HG03575 (cell line): Measurements from ENCODE around the gene CIBAR2.
"Not testable (repeated sequence)": the region's sequence is repeated elsewhere in the genome, so short reads cannot be mapped to it uniquely, and the experiment has no call there.

Experiments used
- ATAC-seq: cut with Tn5 transposase; IDR thresholded peaks from one replicate; pipeline ENCODE4 v1.9.1; 2021; ENCODE audit not compliant: unreplicated experiment, insufficient number of reproducible peaks, low FRiP score; ENCODE audit errors: extremely low read depth

Gene CIBAR2

DNA sequence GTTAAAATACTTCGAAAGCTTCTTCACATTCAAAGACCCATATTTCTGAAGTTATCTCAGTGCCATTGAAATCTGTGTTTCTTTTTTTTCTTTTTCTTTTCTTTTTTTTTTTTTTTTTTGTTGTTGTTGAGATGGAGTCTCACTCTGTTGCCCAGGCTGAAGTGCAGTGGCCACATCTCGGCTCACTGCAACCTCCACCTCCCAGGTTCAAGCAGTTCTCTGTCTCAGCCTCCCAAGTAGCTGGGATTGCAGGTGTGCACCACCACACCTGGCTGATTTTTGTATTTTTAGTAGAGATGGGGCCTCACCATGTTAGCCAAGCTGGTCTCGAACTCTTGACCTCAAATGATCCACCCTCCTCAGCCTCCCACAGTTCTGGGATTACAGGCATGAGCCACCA, 58.0 kb downstream of the CIBAR2 start:
- not testable (repeated sequence) for ATAC-seq

GRCh38 chr16:85052536-85052935, 59.7 kb downstream of the CIBAR2 start:
- no peak for ATAC-seq

DNA sequence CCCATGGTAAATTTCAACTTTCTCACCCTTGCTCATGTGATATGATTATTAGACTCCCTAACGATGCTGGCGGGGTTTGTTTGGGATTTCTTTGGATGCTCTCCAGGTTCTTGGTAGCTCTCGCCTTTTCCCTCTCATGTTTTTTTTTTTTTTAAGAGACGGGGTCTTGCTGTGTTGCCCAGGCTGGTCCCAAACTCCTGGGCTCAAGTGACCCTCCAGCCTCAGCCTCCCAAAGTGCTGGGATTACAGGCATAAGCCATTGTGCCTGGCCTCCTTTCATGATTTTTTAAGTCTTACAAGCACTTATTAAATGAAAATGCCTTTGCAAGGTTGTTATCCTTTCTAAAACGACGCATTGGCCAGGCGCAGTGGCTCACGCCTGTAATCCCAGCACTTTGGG, 60.6 kb downstream of the CIBAR2 start:
- ATAC-seq, result no peak

DNA sequence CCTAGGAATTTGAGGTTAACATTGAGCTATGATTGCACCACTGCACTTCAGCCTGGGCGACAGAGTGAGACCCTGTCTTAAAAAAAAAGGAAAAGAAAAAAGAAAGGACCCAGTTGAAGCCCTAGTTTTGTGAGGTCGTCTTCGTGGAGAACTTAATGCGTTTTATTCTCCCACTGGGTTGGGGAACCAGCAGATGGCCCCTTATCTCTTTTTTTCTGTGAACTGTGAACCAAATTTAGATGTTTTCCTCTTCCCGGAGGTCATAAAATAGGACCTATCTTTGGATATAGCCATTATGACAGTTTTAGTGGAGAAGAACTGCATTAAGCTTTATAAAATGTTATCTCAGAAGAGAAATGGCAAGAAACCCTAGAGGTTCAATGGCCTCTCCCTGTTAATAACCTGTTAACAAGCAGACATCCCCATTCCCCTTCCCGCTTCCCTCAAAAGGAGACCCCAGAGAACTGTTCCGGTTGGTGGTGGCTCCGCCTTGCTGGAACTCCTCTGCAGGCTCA, 61.1 kb downstream of the CIBAR2 start:
- ATAC-seq, result no peak

GRCh38 chr16:85049706-85050305, 62.5 kb downstream of the CIBAR2 start:
- ATAC-seq, result no peak

DNA sequence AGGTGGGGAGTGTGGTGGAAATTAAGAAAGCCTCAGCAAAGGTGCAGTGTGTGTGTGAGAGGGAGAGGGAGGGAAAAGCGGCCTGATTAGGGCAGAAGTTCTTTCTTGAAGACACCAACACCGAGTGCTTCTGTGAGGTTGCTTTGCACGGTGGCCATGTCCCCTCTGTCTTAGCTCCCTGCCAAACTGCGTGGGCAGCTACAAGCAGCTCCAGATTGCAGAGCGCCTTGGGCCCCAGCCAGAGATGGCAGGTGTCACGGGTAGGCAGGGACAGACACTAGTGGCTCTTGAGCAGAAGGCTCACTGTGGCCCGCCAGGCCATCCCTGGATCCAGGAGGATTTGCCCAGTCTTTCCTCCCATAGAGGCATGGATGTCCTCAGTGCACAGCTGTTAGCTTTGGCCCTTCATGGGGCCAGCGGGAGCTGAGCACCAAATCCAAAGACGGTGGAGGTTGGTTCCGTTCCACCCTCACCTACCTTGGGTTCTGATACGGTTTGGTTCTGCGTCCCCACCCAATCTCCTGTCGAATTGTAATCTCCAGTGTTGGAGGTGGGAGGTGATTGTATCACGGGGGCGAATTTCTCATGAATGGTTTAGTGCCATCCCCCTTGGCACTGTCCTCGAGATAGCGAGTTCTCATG, 63.2 kb downstream of the CIBAR2 start:
- ATAC-seq, result no peak
